ENCODE data around the gene CA4.

The CA4 gene

GRCh38 chr17:60170835-60171752 is 21.3 kb downstream of the CA4 start:
- no peaks in the 10 kb centered on the region for H3K27me3 ChIP-seq (ENCODE audit: insufficient read depth, low read length)
- H3K9ac ChIP-seq (ENCODE audit: low read length), result no peak overlapping the region
- no peaks in the 10 kb centered on the region for H4K20me1 ChIP-seq (ENCODE audit: insufficient read depth, low read length)
- no peaks in the 10 kb centered on the region for H3K9me3 ChIP-seq (ENCODE audit: low read length)
- H2AFZ ChIP-seq (ENCODE audit: low read length), result no peak overlapping the region
- H3F3A ChIP-seq (ENCODE audit: insufficient read depth, low read length), result no peaks in the 10 kb centered on the region
- no peak overlapping the region for H3K4me3 ChIP-seq (ENCODE audit: low read depth, low read length, poor library complexity, severe bottlenecking)
- H3K9me2 ChIP-seq (ENCODE audit: low read depth, low read length), result no peaks in the 10 kb centered on the region
- H3K36me3 ChIP-seq (ENCODE audit: insufficient read depth, low read length), result no peaks in the 10 kb centered on the region
- H3K79me2 ChIP-seq (ENCODE audit: insufficient read depth, low read length), result no peaks in the 10 kb centered on the region
- peaks cover 9% of the 10 kb centered on the region for H3K4me1 ChIP-seq (ENCODE audit: insufficient read depth, low read length, severe bottlenecking)
- H3K4me2 ChIP-seq (ENCODE audit: low read length), result no peak overlapping the region
- no peak for TF ChIP-seq CTCF (IDR thresholded peaks at IDR 0.05; ENCODE audit: low read length)
- no peak for TF ChIP-seq EZH2 (IDR thresholded peaks at IDR 0.05; ENCODE audit: borderline replicate concordance, low read length)
- H3K27ac ChIP-seq (ENCODE audit: low read depth, low read length, poor library complexity, severe bottlenecking), result no peak overlapping the region

GRCh38 chr17:60171753-60172079 is 21.9 kb downstream of the CA4 start:
- H3K4me1 ChIP-seq (ENCODE audit: insufficient read depth, low read length, severe bottlenecking), result peaks cover 9% of the 10 kb centered on the region

GRCh38 chr17:60173304-60173819 is 23.6 kb downstream of the CA4 start:
- no peaks in the 10 kb centered on the region for H3K79me2 ChIP-seq (ENCODE audit: insufficient read depth, low read length)
- peaks cover 3% of the 10 kb centered on the region; the same call in 1 of the 2 replicates for H3K36me3 ChIP-seq (ENCODE audit: insufficient read depth, low read length)
- no peaks in the 10 kb centered on the region for H3K9me3 ChIP-seq (ENCODE audit: low read length)
- TF ChIP-seq EZH2 (IDR thresholded peaks at IDR 0.05; ENCODE audit: borderline replicate concordance, low read length) (no peak), CTCF (IDR thresholded peaks at IDR 0.05; ENCODE audit: low read length) (no peak)
- no peaks in the 10 kb centered on the region for H3K27me3 ChIP-seq (ENCODE audit: insufficient read depth, low read length)
- H3K4me3 ChIP-seq (ENCODE audit: low read depth, low read length, poor library complexity, severe bottlenecking), result no peak overlapping the region
- H3K9ac ChIP-seq (ENCODE audit: low read length), result no peak overlapping the region
- no peaks in the 10 kb centered on the region for H3F3A ChIP-seq (ENCODE audit: insufficient read depth, low read length)
- no peak overlapping the region for H2AFZ ChIP-seq (ENCODE audit: low read length)
- no peak overlapping the region for H3K4me2 ChIP-seq (ENCODE audit: low read length)
- H3K27ac ChIP-seq (ENCODE audit: low read depth, low read length, poor library complexity, severe bottlenecking), result no peak overlapping the region
- no peaks in the 10 kb centered on the region for H4K20me1 ChIP-seq (ENCODE audit: insufficient read depth, low read length)
- no peaks in the 10 kb centered on the region for H3K9me2 ChIP-seq (ENCODE audit: low read depth, low read length)
- H3K4me1 ChIP-seq (ENCODE audit: insufficient read depth, low read length, severe bottlenecking), result peaks cover 9% of the 10 kb centered on the region

More at GRCh38 chr17:60171753-60172079, 21.9 kb downstream of the CA4 start:
- no peak for TF ChIP-seq CTCF (IDR thresholded peaks at IDR 0.05; ENCODE audit: low read length)
- TF ChIP-seq EZH2 (IDR thresholded peaks at IDR 0.05; ENCODE audit: borderline replicate concordance, low read length), result no peak
- no peak overlapping the region for H3K4me2 ChIP-seq (ENCODE audit: low read length)
- no peaks in the 10 kb centered on the region for H3K9me2 ChIP-seq (ENCODE audit: low read depth, low read length)
- no peaks in the 10 kb centered on the region for H3K9me3 ChIP-seq (ENCODE audit: low read length)
- no peak overlapping the region for H3K4me3 ChIP-seq (ENCODE audit: low read depth, low read length, poor library complexity, severe bottlenecking)
- no peak overlapping the region for H2AFZ ChIP-seq (ENCODE audit: low read length)
- H3K27ac ChIP-seq (ENCODE audit: low read depth, low read length, poor library complexity, severe bottlenecking), result no peak overlapping the region
- no peaks in the 10 kb centered on the region for H3K27me3 ChIP-seq (ENCODE audit: insufficient read depth, low read length)
- no peaks in the 10 kb centered on the region for H3K79me2 ChIP-seq (ENCODE audit: insufficient read depth, low read length)
- H3F3A ChIP-seq (ENCODE audit: insufficient read depth, low read length), result no peaks in the 10 kb centered on the region
- no peaks in the 10 kb centered on the region for H3K36me3 ChIP-seq (ENCODE audit: insufficient read depth, low read length)
- no peak overlapping the region for H3K9ac ChIP-seq (ENCODE audit: low read length)
- H4K20me1 ChIP-seq (ENCODE audit: insufficient read depth, low read length), result no peaks in the 10 kb centered on the region
